HepG2 (cell line): ENCODE measurements around the gene FAM174C. TPM values are rescaled to one million over a fixed set of nuclear protein-coding genes. Genes with fewer than 3 reads are reported as not detected.
A peak's percentile ranks its signal among the peaks of the same experiment; 100 is the strongest.

Source experiments
- EED ChIP-seq: sonication (generic); formaldehyde crosslinking; IDR thresholded peaks from 2 replicates; pipeline ENCODE4 v1.5.0; 2020; ENCODE audit warnings: mild to moderate bottlenecking, missing genetic modification reagents
- HMG20A ChIP-seq: IDR thresholded peaks from 2 replicates; pipeline ENCODE4 v1.6.1; 2016; ENCODE audit warnings: borderline replicate concordance
- IKZF4 ChIP-seq: sonication (generic); formaldehyde crosslinking; IDR thresholded peaks from 2 replicates; pipeline ENCODE4 v1.5.1; 2020; ENCODE audit warnings: borderline replicate concordance, mild to moderate bottlenecking, low read depth, missing genetic modification reagents; ENCODE audit errors: not compliant biosample characterization
- KDM3A ChIP-seq: IDR thresholded peaks from 2 replicates; pipeline ENCODE4 v1.6.1; 2018; ENCODE audit warnings: low read depth, missing compliant biosample characterization
- KLF12 ChIP-seq: sonication (generic); formaldehyde crosslinking; IDR thresholded peaks from 2 replicates; pipeline ENCODE4 v1.4.0; 2020; ENCODE audit warnings: missing genetic modification reagents, borderline replicate concordance
- NFE2 ChIP-seq: sonication (generic); formaldehyde crosslinking; IDR thresholded peaks from 2 replicates; pipeline ENCODE4 v1.4.0; 2020; ENCODE audit warnings: missing genetic modification reagents
- NFYC ChIP-seq: IDR thresholded peaks from 2 replicates; pipeline ENCODE4 v1.6.1; 2016; ENCODE audit warnings: missing genetic modification reagents, missing compliant biosample characterization
- POLR2AphosphoS2 ChIP-seq: IDR thresholded peaks from 2 replicates; pipeline ENCODE4 v1.6.1; 2011; ENCODE audit warnings: low read depth, low read length, improper control_type of control experiment
- SIN3A ChIP-seq: IDR thresholded peaks from 2 replicates; pipeline ENCODE4 v1.6.1; 2011; ENCODE audit warnings: low read depth, mild to moderate bottlenecking, control low read depth, low read length, borderline replicate concordance
- TAF1 ChIP-seq: sonication (generic); formaldehyde crosslinking; IDR thresholded peaks from 2 replicates; pipeline ENCODE4 v1.4.0; 2020; ENCODE audit warnings: missing genetic modification reagents
- TOE1 ChIP-seq: sonication (generic); formaldehyde crosslinking; IDR thresholded peaks from 2 replicates; pipeline ENCODE4 v1.4.0; 2020; ENCODE audit warnings: mild to moderate bottlenecking, missing genetic modification reagents
- ZBTB26 ChIP-seq: IDR thresholded peaks from 2 replicates; pipeline ENCODE4 v1.6.1; 2016; ENCODE audit warnings: missing compliant biosample characterization, missing genetic modification reagents, borderline replicate concordance
- ZFP37 ChIP-seq: sonication (generic); formaldehyde crosslinking; IDR thresholded peaks from 2 replicates; pipeline ENCODE4 v1.4.0; 2020; ENCODE audit warnings: missing genetic modification reagents, borderline replicate concordance
- ZFP62 ChIP-seq: sonication (generic); formaldehyde crosslinking; IDR thresholded peaks from 2 replicates; pipeline ENCODE4 v1.4.0; 2020; ENCODE audit warnings: missing genetic modification reagents
- ZMAT3 ChIP-seq: sonication (generic); formaldehyde crosslinking; conservative IDR thresholded peaks from 2 replicates; pipeline ENCODE4 v1.7.0; 2021; ENCODE audit warnings: missing genetic modification reagents
- ZNF253 ChIP-seq: sonication (generic); formaldehyde crosslinking; IDR thresholded peaks from 2 replicates; pipeline ENCODE4 v1.8.0; 2022; ENCODE audit warnings: mild to moderate bottlenecking, missing genetic modification reagents, borderline replicate concordance
- ZNF576 ChIP-seq: sonication (generic); formaldehyde crosslinking; IDR thresholded peaks from 2 replicates; pipeline ENCODE4 v1.4.0; 2020; ENCODE audit warnings: mild to moderate bottlenecking, missing genetic modification reagents
- ZNF616 ChIP-seq: sonication (generic); formaldehyde crosslinking; IDR thresholded peaks from 2 replicates; pipeline ENCODE4 v1.5.0; 2020; ENCODE audit warnings: low read depth, mild to moderate bottlenecking, missing genetic modification reagents
- ZSCAN30 ChIP-seq: sonication (generic); formaldehyde crosslinking; IDR thresholded peaks from 2 replicates; pipeline ENCODE4 v1.5.0; 2020; ENCODE audit warnings: mild to moderate bottlenecking, missing genetic modification reagents
- polyA plus RNA-seq, 8 experiments: library from polyadenylated mRNA; depleted of rRNA in 3 of 8; stranded (reverse) in 7 of 8; unstranded in 1 of 8; fragments of >200 nt; fragmentation: Illumina TruSeq in 4 of 8; extraction: Trizol in 4 of 8; gene quantifications; 2 replicates each; pipeline versions ENCODE4 v1.2.1 to v1.2.3, GENCODE V29; 2011 to 2016; ENCODE audit warnings: low read depth in 4 of 8, missing spikeins in 1 of 8, mixed read lengths in 1 of 8; ENCODE audit not compliant: insufficient read depth in 1 of 8
- total RNA-seq, 5 experiments: library from RNA; depleted of rRNA; stranded (reverse); fragments of >200 nt; fragmentation: Illumina TruSeq; extraction: Trizol; gene quantifications; 2 replicates each; pipeline ENCODE4 v1.2.3, GENCODE V29; 2016; ENCODE audit warnings: low read depth in 1 of 5
- TF ChIP-seq, protein P1 (sequence below): sonication (generic); formaldehyde crosslinking; IDR thresholded peaks from 2 replicates; pipeline ENCODE4 v1.4.0; 2020; ENCODE audit warnings: missing genetic modification reagents, borderline replicate concordance
- TF ChIP-seq, protein P2 (sequence below): sonication (generic); formaldehyde crosslinking; IDR thresholded peaks from 2 replicates; pipeline ENCODE4 v1.8.0; 2022; ENCODE audit warnings: low read depth, missing genetic modification reagents
- TF ChIP-seq, protein P3 (sequence below): sonication (generic); formaldehyde crosslinking; IDR thresholded peaks from 2 replicates; pipeline ENCODE4 v1.8.0; 2022; ENCODE audit warnings: missing genetic modification reagents, mild to moderate bottlenecking, moderate library complexity, borderline replicate concordance

Gene FAM174C
- total and polyA plus RNA-seq, 2 of the 13 experiments (the other 11 are each of a cell fraction or from before 2014, with no cell fraction given), result 19.5 to 31.3 TPM

DNA sequence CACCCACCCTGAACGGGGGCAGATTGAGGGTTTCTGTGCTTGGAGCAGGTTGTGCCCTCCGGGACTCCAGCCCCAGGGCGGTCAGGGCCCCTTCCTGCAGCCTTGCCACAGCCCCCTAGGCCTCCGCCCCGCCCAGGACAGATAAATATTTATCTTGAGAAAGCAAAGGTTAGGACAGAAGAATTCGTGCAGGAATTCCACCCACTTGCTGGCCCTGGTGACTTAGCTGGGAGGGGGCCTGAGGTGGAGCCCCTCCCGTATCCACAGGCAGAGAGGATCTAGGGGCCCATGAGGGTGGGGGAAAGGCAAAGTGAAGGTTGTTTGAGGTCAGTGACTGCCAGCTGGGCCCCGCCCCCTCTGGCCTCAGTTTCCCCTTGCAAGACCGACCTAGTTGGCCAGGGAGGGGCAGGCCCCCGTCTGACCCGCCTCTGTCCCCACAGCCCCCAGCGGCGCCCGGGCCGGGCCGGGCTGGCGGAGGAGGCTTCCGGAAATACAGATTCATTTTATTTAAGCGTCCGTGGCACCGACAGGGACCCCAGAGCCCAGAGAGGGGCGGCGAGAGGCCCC is 21.7 kb upstream of the FAM174C start (continued):
- TF ChIP-seq EED (CRISPR knock-in tag) (no peak), HMG20A (CRISPR knock-in tag) (no peak), ZNF616 (CRISPR knock-in tag) (no peak), ZMAT3 (0 out of 2 replicates have a peak, but pooled peaks have one; percentile 77), ZFP37 (CRISPR knock-in tag) (no peak), KDM3A (no peak), ZNF576 (no peak), NFYC (CRISPR knock-in tag) (no peak), TOE1 (no peak), SIN3A (0 out of 2 replicates have a peak, but pooled peaks have one; percentile 15), ZNF253 (no peak), ZSCAN30 (no peak), NFE2 (CRISPR knock-in tag) (no peak), KLF12 (CRISPR knock-in tag) (no peak), ZFP62 (CRISPR knock-in tag) (no peak), TAF1 (no peak), IKZF4 (no peak), POLR2AphosphoS2 (no peak; the same call in 1 of the 2 replicates), ZBTB26 (CRISPR knock-in tag) (no peak)
- TF ChIP-seq, protein P1, sequence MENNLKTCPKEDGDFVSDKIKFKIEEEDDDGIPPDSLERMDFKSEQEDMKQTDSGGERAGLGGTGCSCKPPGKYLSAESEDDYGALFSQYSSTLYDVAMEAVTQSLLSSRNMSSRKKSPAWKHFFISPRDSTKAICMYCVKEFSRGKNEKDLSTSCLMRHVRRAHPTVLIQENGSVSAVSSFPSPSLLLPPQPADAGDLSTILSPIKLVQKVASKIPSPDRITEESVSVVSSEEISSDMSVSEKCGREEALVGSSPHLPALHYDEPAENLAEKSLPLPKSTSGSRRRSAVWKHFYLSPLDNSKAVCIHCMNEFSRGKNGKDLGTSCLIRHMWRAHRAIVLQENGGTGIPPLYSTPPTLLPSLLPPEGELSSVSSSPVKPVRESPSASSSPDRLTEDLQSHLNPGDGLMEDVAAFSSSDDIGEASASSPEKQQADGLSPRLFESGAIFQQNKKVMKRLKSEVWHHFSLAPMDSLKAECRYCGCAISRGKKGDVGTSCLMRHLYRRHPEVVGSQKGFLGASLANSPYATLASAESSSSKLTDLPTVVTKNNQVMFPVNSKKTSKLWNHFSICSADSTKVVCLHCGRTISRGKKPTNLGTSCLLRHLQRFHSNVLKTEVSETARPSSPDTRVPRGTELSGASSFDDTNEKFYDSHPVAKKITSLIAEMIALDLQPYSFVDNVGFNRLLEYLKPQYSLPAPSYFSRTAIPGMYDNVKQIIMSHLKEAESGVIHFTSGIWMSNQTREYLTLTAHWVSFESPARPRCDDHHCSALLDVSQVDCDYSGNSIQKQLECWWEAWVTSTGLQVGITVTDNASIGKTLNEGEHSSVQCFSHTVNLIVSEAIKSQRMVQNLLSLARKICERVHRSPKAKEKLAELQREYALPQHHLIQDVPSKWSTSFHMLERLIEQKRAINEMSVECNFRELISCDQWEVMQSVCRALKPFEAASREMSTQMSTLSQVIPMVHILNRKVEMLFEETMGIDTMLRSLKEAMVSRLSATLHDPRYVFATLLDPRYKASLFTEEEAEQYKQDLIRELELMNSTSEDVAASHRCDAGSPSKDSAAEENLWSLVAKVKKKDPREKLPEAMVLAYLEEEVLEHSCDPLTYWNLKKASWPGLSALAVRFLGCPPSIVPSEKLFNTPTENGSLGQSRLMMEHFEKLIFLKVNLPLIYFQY, result no peak
- TF ChIP-seq, protein P2, sequence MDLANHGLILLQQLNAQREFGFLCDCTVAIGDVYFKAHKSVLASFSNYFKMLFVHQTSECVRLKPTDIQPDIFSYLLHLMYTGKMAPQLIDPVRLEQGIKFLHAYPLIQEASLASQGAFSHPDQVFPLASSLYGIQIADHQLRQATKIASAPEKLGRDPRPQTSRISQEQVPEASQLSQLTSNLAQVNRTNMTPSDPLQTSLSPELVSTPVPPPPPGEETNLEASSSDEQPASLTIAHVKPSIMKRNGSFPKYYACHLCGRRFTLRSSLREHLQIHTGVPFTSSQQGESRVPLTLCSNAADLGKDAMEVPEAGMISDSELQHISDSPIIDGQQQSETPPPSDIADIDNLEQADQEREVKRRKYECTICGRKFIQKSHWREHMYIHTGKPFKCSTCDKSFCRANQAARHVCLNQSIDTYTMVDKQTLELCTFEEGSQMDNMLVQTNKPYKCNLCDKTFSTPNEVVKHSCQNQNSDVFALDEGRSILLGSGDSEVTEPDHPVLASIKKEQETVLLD (CRISPR knock-in tag), result no peak
- TF ChIP-seq, protein P3, sequence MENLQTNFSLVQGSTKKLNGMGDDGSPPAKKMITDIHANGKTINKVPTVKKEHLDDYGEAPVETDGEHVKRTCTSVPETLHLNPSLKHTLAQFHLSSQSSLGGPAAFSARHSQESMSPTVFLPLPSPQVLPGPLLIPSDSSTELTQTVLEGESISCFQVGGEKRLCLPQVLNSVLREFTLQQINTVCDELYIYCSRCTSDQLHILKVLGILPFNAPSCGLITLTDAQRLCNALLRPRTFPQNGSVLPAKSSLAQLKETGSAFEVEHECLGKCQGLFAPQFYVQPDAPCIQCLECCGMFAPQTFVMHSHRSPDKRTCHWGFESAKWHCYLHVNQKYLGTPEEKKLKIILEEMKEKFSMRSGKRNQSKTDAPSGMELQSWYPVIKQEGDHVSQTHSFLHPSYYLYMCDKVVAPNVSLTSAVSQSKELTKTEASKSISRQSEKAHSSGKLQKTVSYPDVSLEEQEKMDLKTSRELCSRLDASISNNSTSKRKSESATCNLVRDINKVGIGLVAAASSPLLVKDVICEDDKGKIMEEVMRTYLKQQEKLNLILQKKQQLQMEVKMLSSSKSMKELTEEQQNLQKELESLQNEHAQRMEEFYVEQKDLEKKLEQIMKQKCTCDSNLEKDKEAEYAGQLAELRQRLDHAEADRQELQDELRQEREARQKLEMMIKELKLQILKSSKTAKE (CRISPR knock-in tag), result peak; percentile 81; the same call in 1 of the 2 replicates
